CMK (cell line): ENCODE data around the gene PPP6R1.
"Not testable (repeated sequence)": the region's sequence is repeated elsewhere in the genome, so short reads cannot be mapped to it uniquely, and the experiment has no call there.

ENCODE experiments used
- DNase-seq: peaks from one replicate; pipeline ENCODE4 v3.0.0-alpha.2; 2010; ENCODE audit warnings: low read depth

PPP6R1 gene

DNA sequence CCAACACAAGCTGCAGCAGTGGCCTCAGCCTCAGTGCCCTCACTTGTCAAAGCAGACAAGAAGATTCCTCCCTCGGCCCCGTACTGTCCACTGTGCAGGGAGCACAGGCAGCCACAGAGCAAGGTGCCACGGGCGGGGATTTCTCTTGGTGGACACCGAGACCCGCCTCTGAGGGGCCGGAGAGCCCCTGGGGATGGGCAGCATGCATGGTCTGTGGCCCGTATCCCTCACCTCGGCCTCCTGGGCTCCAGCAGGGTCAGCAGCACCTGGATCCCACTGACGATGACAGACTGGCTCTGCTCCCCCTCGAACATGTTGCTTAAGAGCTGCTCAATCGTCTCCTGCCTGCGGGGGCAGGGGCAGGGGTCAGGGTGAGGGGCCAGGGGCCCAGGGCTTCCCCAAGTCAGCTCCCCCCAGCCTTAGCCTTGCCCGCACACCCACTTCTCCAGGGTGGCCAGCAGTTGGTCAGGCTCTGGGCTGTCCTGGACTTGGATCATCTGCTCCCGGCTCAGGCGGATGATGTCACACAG lies 16.8 kb downstream of the PPP6R1 start:
- no peak for DNase-seq

DNA sequence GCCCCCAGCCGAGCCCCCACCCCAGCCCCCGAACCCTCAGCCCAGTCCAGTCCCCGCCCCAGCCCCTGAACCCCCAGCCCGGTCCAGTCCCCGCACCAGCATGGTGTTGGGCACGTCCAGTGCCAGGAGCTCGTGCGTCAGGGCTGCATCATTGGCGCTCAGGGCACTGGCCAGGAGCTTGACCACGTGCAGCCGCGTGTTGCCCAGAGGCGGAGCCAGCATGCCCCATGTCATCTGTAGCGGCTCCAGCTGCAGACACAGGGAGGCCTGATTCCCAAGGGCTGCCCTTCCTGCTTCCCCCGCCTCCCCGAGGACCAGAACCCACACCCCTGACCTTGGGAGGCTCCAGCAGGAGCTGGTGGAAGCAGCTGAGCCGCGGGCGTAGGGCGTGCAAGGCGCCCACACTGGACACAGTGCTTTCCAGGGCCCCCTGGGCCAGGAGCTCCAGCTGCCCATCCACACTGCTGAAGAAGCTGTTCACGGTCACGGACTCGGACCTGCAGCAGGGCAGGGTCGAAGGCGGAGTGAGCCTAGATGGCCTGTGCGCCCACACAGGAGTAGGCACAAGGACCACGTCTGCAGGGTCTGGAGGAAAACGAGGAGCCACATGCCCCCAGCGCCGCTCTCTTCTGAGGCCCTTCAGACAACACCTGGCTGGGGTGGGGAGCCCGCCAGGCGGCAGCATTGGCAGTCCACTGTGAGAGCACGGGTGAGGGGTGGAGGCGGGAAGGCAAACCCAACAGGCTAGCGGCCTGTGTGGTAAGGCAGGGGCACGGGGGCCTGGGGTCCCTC lies 17.5 kb downstream of the PPP6R1 start:
- DNase-seq, result no peak

DNA sequence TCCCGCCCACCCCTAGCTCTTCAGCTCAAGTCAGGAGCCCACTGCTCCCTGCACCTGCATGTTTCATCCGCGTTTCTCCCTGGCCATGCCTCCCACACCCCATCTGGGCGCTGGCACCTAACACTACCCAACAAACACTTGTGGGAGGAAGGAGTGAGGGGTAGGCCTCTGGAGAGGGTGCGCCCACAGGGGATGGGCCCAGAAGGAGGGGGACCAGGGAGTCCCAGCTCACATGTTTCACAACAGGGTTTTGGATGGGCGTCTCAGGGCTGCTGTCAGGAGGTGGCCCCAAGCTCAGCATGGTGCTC lies 18.1 kb downstream of the PPP6R1 start:
- DNase-seq, result no peak

DNA sequence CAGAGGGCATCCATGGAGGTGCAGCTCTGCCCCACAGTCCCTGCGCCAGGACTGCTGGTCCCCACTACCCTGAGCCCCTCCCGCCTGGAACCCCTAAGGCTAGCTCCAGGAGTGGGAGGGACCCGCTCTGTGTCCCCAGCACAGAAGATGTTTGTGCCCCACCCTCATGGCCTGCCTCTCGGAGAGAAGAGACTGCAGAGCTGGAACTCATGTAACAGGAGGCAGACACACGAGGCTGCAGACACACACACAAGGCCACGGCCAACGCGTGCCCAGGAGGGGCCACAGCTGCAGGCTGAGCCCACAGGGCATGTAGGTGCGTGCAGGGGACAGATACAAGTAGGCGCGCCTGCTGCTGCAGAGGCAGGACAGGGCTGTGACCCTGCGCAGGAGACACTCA lies 19.8 kb downstream of the PPP6R1 start:
- DNase-seq, result no peak

DNA sequence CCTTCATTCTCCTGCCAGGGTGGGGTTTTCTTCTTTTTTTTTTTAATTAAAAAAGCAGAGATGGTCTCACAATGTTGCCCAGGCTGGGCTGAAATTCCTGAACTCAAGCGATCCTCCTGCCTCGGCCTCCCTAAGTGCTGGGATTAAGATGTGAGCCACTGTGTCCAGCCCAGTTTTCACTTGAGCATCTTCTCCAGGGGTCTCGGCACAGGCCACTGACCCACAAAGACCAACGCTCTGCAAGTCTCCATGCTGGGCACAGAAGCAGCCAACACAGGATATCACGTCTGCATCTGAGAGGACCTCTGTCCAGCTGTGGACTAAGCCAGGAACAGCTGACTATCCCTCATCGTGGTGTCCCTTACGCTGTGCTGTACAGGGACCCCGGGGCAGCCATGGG lies 20.8 kb downstream of the PPP6R1 start:
- DNase-seq, result no peak

DNA sequence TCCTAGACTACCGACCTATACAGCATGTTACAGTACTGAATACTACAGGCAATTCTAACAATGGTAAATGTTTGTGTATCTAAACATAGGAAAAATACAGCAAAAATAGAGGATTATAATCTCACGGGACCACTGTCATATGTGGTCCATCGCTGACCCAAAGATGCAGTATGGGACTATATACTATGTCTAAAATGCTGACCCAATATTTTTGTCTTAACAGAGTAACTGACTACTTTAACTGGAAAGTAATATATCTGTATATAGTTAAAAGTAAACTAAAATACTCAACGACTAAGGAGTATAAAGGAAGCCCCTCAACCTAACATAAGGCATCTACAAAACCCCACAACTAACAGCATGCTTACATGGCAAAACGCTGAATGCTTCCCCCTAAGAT lies 25.8 kb downstream of the PPP6R1 start:
- no peak for DNase-seq

DNA sequence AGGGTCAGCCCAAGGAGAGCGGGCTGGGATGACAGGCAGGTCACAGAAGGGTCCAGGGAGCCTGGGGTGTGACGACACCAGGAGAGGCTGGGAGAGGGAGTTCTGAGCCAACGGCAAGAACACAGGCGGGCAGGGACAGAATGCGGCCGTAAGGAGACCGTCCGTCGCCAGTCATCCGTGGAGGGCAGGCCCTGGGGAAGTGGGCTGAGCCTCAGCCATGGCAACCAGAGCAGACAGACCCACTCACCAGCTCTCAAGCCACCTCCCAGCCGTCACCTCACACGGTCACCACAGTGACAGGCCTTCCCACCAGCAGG lies 26.6 kb downstream of the PPP6R1 start:
- DNase-seq, result no peak

DNA sequence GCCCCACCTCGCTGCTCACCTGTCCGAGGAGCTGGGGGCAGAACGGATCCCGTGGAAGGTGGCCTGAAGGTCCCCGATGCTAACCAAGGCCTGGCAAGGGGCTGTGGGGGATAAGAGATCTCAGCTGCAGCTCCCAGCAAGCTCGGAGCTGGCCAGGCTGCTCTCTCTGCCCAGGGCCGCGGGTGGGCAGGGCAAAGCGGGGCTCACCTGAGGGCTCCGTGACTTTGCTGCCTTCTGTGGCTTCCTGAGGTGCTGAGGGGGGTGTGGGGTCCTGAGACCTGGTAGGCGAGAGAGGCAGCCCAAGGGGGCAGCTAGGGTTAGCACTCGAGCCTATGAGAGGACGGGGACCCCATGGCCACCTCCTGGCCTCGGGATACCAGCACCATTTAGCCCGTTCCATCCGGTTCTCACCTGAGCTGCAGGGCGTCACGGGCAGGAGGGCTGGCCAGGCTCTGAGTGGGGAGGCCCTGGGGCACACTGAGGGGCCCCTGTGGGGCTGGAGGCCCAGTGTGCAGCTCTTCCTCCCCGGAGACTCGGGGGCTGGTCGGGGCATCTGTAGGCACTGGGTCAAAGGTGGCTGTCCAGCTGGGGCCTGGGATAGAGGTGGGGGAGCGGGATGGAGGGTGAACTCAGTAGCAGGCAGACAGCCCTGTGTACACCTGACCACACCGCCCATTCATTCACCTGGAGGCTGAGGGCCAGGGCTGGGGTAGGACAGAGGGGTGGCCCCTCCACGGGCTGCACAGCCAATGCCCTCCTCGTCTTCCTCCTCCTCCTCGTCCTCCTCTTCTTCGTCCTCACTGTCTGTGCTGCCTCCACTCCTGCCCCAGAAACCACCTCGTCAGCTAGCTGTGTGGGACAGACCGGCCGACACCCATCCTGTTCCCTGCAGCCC lies 27.2 kb downstream of the PPP6R1 start:
- DNase-seq, result no peak

DNA sequence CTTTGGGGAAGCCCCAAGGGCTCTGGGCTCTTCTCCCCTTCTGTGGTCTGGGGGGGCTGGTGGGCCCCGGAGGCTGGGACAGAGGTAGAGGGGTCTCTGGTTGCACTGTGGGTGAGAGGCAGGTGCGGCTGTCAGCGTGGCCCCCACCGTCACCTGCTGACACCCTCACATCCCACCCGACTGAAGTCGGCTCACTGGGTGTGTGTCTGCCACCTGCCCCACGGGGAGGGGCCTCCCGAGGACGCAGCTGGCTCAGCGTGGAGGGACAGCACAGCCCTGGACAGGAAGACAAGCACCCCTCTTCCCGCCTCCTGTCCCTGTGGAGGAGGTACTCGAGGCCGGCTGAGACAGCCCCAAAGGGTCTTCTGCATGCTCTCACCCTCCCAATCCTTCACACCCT lies 28.0 kb downstream of the PPP6R1 start:
- DNase-seq, result no peak

DNA sequence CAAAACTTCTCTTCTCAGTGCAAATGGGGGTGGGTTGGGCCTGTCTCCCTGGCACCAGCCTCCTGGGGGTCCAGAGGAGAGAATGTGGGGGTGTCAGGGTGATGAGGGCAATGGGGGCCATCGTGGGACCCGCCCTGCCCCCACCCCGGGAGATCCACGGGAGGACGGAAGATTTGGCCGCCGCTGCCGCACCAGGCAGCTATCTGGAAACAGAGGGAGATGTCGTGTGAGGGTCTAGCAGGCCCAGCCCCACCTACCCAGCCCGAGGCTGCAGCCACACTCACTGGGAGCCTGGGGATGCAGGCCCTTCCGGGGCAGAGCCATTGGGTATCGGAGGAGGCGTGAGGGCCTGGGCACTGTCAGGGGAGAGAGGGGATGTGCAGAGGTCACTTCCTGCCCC lies 28.5 kb downstream of the PPP6R1 start:
- DNase-seq, result no peak

DNA sequence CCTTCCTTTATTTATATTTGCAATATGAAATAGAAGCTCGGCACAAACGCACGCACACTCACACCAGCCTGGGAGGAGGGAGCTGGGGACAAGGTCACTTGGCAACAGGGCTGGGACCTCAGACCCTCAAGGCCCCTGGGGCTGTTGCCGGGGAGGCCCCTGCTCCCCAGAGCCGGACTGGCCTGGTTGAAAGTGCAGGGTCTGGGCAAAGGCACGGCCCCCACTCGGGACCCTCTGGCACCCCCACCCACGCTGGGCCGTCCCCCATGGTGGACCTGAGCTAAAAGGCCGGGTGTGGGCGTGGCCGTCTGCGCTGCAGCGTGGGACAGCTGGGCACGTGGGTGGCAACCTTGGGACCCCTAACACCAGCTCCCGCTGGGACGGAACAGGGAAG lies 29.0 kb downstream of the PPP6R1 start:
- no peak for DNase-seq

DNA sequence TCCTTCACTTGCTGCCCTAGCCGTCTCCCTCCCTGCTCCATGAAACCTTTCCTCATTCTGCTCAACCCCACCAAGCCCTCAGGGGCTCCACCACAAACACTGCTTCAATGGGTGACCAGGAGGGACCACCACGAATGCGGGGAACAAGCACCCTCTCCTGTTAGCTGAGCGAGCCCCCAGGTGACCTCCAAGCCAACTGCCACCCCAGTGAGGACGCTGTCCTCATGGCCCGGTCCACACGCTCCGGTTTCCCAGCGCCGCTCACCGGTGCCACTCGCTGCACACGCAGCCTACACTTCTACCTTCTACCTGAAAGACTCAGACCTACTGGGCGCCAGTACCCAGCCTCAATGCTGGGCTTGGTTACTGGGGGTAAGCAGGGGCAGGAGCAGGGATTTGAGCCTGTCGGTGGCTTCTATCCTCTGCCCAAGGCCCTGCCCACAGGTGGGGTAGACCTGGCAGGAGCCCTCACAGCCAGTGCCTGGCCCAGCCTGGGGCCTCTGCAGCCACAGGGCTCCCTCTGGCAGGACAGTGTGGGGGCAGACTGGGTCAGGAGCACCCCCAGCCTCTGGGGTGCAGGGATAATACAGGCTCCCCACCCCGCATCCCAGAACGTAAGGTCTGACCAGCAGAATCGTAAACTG lies 29.6 kb downstream of the PPP6R1 start:
- DNase-seq, result no peak

DNA sequence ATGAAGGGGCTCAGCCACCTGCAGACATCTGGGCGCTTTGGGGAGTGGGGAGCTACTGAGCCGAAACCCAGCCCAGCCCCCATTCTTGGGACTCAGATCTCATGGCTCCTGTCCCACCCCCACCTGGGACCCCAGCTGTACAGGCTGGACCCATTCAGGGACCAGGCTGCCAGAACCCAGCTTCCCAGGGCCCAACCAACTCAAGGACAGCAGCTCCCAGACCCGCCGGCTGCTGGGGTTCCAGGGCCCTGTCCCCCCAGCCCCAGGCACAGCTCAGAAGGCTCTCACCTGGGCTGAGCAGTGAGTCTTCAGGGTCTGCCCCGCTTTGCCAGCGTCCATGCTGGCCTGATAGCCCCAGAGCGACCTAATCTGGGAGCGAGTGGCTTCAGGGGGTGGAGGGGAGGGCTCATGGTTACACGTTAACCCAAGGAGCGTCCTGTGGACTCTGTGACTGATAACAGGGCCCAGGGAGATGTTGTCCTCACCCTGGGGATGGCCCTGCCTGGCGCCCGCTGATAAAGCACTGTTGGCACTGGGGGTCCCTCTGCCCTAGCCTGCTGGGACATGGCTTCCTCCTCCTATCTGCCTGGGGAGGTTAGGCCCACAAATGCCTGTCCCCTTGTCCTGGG lies 30.3 kb downstream of the PPP6R1 start, which contains the start of gene TMEM86B:
Gene TMEM86B, minus strand, starts transcription at position 361 of the 629 bp plus-strand sequence. Its CDS starts 22 bp downstream, at position 339.
- DNase-seq, result no peak

DNA sequence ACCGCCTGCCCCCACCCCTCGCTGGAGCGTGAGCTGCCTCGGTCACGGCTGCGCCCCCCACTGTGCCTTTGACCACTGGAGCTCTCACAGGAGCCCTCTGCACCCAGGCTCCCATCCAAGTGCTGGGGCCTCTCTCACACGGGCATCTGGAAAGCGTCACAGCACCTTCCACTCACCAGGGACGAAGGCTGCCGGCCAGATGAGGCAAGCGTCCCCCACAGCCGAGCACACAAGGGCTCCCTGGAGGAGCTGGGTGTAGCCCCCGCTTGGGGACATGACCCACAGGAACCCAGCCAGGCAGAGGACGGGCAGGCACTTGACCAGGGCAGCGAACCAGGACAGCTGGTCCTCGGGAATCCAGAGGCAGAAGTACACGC lies 30.8 kb downstream of the PPP6R1 start:
- no peak for DNase-seq

DNA sequence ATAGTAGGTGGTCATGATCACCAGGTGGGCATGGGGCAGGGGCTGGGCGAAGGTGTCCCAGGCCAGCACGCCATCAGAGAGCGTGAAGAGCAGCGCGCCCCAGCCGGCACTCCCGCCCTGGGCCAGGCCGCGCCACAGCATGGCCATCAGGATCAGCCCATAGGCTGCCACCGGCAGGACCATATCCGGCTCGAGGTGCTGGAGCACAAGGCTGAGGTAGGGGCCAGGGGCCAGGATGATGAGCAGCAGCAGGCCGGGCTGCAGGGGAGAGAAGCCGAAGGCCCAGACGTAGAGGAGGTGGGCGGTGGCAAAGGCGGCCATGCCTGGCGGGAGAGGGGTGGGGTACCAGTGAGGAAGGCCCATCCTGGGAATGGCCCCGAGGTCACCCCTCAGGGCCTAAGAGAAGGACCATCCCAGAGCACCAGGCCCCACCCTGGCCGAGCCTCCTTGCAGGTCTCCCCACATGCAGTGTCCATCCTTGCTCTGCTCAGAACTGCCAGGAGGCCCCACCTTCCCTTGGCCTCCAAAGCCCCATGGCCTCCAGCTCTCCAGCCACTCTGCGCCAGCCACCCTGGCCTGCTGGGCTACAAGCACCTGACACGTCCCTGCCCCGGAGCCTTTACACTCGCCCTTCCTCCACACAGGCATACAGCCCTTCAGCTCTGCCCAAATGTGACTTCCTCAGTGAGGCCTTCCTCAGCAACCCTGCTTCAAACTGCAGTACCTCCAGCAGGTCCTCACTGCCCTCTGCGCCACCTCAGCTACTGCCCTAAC lies 31.4 kb downstream of the PPP6R1 start:
- no peak for DNase-seq

DNA sequence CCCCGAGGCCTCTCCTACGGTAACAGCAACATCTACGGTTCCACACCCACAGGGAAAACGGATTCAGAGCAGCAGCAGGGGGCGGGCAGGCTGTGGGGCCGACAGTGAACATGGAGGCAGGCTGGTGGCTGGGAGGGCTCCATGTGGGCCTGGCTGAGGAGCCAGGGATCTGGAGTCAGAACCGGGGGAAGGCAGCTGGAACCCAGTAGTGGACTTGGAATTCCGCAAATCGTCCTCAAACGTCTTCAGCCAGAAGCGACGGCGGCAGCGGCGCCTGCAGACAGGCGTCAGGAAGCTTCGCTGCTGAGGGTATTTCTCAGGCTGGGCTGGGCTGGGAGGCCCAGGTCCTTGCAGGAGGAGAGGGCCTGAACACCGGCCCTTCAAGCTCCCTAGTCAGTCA lies 32.0 kb downstream of the PPP6R1 start:
- DNase-seq, result no peak

DNA sequence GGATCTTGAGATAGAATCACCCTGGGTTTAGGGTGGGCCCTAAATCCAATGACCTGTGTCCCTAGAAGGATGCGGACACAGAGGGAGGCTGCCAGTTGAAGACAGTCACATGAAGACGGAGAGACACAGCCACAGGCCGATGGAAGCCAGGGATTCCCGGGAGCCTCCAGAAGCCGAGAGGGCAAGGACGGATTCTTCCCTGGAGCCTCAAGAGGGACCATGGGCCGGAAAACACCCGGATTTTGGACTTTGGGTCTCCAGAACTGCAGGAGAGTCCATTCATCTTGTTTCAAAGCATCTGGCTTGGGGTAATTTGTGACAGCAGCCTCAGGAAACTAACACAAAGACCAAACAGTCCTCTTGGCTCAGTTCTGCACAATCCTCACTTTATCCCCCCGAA lies 32.5 kb downstream of the PPP6R1 start:
- DNase-seq, result no peak

DNA sequence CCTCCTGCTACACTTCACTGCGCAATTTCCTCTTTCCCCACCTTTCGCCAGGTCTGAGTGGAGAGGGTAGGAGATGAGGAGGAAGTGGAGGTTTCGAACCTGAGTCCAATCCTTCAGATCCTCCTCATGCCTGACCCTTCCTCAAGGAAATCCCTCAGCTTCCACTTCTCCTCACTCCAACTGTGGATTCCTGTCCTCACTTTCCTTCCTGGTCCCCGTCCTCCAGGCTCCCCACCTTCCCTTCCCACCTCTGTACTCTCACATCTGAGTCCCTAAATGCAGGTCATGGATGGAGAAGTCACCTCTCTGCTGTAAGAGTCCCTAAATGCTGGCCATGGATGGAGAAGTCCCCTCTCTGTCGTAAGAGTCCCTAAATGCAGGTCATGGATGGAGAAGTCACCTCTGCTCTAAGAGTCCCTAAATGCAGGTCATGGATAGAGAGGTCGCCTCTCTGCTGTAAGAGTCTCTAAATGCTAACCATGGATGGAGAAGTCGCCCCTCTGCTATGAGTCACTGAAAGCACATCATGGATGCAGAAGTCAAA lies 33.3 kb downstream of the PPP6R1 start:
- DNase-seq, result no peak

DNA sequence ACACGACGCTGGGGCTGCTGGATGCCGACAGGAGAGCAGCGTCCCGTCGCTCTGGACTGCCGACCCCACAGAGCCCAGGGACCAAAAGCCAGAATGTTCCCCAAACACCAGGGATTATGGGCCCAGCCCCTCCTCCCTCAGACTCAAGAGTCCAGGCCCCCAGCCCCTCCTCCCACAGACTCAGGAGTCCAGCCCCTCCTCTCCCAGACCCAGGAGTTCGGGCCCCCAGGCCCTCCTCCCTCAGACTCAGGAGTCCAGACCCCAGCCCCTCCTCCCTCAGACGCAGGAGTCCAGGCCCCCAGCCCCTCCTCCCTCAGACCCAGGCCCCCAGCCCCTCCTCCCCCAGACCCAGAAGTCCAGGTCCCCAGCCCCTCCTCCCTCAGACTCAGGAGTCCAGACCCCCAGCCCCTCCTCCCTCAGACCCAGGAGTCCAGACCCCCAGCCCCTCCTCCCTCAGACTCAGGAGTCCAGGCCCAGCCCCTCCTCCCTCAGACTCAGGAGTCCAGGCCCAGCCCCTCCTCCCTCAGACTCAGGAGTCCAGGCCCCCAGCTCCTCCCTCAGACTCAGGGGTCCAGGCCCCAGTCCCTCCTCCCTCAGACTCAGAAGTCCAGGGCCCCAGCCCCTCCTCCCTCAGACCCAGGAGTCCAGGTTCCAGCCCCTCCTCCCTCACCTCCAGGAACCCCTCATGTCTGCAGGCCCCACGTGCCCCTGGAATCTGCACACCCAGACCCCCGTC lies 34.0 kb downstream of the PPP6R1 start:
- not testable (repeated sequence) for DNase-seq

DNA sequence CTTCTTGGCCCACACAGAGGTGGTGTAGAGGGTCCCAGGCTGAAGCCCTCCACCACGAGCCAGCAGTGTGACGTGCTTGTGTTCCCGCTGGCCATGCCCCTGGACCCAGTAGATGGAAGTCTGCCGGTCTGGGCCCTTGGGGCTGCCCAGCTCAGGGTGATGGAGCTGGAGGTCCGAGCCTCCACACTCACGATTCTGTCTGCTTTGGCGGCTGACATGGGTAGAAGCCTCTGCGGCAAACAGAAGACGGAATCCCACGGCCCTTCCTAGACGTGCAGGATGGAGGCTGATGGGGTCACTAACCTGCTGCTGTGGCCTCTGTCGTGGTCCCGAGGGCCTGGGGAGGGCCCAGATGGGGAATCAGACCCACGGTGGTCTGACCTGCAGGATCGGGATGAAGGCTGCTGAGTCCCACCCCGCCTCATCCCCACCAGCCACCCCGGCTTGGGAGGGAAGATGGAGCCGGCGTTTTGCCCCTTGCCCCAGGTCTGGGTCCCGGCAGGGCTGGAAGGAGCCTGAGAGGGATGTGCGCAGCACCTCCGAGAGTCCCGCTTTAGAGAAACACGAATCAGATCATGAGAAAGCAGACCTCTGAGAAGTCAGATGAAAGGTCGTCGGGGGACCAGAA lies 34.7 kb downstream of the PPP6R1 start:
- DNase-seq, result no peak
